Brain pericyte (primary cell): Measurements from ENCODE around the gene KNCN.

Experiments
- DNase-seq: peaks from one replicate; pipeline ENCODE4 v3.0.0-alpha.2; 2012; ENCODE audit warnings: low read depth, low spot score

KNCN gene

DNA sequence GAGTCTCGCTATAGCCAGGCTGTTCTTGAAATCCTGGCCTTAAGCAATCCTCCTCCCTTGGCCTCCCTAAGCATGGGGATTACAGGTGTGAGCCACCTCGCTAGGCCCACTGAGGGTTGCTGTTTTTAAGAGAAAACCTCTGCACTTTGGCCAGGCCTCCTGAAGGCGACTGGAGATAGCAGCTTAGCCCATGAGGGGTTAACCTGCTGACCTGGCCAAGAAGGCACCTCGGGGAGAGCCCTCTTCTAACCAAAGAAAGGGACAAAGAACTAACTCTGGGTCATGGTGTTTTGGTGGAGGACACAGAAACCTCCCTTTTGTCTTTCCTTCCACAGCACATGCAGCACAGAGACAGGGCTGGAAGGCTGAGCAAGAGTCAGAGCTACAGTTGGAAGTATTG, 17.7 kb upstream of the KNCN start:
- no peak for DNase-seq

DNA sequence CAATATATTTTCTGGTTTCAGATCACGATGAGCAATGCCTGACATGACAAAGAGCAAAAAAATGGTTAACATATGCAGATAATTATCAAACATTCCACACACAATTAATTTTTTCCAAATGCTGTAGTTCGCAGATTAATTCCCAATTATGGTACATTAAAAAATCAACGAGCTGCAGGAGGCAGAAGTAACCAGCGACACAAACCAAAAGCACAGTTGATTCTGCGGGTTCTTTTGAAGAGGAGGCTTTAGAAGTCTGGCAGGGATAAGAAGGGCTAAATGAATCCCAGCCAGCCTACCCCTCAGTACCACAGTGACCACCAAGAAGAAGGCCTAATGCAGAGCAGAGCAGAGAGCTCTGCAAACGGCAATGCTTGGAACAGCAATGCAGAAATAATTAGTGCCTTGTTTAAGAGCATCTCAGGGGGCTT, 17.0 kb upstream of the KNCN start:
- no peak for DNase-seq

DNA sequence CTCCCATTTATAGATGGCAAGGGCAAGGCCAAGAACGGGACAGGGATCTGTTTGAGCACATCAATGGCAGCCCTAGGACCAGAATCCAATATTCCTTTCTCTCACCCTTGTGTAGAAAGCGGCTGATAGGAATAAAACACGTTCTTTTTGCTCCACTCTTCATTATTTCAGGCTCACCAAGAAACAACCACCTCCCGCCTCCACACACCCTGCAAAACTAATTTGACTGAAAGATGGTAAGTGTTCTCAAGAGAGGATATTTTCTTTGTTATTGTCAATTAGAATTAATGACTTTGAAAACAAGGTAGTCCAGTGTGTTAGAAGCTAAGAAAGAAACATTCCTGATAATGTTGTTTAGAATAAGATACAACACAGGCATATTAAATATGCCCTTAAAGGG, 11.9 kb upstream of the KNCN start:
- DNase-seq = no peak

DNA sequence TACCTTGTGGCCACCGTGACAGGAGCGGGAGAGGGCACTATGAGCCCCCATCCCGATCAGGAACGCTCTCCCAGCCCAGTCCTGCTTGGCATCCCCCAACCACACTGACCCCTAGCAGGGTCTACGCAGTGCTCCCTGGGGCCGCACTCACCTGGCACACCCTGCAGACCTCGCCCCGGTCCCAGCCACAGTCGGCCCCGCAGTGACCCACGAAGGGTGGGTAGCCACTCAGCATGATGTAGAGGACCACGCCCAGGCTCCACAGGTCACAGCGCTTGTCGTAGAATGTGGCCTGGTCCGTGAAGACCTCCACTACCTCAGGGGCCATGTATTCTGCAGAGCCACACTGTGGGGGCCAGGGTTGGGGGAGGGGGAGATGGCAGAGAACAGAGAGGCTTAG, 11.1 kb upstream of the KNCN start:
- no peak for DNase-seq

DNA sequence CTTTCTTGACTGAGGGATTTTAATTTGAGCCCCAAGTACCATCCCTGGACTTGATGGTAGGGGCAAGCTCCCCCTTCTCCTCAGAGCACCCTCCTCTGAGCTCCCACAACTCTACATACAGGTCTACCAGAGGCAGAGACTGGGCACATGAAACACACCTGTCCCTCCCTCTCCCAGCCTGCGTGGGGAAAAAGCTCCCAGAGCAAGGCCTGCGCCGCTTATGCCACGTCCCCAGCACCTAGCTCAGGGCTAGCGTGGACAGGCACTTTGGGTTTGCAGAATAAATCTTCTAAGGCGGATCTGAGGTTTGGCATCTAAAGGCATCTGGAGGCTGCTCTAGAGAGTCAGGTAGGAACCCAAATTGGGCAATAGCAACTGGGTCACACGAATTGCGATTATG, 7.5 kb upstream of the KNCN start:
- no peak for DNase-seq

DNA sequence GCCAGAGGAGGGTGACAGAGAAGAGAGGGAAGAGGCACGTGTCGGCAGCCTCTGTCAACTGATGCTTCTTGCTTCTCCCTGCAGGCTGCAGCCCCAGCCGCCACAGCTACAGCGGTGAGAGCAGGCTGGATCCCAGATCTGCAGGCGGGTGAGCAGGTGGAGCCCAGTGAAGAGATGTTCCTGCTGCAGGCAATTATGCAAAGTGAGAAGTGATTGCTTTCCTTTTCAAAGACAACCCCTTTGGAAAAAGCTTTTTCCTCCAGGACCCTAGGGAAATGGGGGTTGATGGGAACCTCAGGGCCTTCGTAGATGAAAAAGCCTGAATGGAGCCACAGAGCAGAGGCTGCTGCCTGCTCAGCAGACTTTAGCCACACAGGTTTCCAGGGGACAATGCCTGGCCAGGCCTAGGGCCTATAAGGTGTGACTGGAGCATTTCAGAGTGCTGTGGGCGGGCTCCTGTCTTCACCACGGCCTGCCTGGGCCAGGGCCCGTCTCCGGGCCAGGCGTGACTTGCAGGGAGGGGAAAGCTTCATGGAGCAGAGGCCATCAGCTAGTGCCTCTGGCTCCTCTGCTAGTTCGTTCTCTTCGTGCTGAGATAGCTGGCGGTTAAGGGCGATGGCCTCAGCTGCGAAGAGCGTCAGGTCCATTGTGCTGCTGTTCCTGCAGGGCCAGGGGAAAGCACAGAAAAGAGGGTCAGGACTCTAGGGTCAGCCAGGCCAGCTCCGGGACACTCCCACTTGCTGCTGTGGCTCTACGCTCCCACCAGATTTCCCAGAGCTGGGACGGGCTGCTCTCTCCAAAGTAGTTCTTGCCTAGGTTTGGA, 6.9 kb upstream of the KNCN start:
- no peak for DNase-seq

DNA sequence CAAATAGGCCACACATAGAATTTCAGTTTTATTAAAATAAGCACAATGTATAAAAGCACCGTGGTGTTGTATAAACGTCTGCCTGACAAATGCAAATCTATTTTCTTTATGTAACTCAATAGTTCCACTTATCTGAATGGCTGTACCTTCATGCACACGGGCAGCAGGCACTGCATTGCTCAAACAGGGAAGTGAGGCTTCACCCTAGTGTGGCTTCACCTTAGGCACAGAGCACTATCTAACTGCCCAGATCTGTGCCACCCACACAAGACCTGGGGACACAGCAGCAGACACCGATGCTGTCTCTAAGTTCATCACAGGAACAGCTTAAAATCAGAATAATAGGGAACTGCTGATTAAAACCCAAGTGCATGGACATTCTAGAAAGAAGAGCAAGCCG, 6.0 kb upstream of the KNCN start:
- DNase-seq = no peak

DNA sequence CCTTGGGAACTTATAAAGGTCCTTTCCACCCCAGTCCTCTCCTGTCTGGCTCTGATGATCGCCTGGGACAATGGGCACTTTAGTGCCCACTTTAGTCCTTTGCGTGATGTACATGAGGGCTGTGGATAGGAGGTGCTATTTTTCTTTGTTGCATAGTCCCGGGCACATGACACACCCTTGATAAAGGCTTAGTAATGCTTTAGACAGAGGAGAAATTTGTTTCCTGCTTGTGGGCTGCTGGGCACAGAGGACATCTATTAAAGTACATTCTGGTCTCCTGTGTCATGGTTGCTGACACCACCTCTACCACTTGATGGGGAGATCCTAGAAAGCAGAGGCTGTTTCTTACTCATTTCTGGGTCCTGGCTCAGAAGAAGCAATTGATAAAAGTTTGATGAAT, 5.4 kb upstream of the KNCN start:
- DNase-seq = no peak

DNA sequence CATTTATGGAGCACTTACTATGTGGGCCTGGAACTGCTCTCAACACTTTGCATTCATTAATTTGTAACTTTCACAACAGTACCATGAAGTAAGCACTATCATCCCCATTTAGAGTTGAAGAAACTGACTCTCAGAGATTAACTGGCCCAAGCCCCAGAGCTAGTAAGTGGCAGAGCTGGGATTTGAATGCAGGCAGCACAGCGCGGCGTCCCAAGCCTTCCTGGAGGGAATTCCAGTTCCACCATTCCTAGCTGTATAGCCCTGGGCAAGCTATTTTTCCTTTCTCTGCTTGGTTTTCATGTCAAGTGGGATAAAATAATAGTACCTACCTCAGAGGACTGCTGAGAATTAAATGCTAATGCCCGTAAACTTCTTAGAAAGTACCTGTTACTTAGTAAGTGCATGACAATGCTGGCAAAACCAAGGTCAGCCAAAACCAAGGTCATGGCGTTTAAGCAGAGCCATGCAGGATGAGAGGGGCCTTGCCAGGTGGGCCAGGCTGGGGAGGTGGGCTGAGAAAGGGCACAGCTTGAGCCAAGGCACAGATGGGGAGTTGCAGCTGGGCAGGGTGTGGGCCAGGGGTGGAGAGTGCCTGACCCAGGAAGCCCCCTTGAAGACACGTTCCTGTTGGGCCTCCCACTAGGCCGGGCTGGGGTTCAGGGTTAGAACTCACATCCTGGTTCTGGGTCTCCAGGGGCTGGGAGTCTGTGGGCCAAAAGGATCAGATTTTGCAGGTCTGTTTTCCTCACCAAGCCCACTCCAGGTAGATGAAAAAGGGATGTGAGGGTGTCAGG, 4.6 kb upstream of the KNCN start:
- DNase-seq = no peak

DNA sequence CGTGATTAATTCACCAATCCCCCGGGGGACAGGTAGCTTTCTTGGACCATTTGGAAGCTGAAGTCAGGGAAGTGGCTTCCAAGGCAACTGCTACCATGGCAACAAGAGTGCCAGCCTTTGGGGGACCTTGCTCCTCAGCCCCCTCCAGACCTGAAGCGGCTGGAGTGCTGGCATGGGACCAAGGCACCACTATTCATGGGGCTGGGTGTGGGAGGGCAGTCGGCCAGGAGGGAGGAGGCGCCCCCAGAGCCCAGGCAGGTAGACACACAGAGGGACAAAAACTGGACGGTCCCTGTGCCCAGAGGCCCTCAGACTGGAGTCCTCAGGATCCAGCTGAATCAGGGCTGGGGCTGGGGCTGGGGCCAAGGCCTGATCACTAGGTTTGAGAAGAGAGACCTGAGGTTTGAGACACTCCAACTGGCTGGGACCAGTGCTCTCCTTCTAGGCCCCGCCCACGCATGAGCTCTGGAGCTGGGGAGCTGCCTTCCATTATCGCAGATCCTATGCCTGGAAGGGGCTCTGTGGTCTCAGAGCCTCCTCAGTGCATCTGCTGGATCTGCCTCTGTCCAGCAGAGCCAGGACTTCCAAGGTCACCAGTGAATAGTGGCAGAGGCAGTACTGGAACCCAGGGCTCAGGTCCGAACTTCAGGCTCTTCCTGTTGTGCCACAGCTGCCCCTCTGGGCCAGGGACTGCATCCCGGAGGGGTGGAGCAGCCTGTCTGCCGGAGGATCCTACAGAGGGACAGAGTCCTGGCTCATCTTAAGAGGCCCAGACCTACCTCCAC, 3.3 kb upstream of the KNCN start:
- no peak for DNase-seq

DNA sequence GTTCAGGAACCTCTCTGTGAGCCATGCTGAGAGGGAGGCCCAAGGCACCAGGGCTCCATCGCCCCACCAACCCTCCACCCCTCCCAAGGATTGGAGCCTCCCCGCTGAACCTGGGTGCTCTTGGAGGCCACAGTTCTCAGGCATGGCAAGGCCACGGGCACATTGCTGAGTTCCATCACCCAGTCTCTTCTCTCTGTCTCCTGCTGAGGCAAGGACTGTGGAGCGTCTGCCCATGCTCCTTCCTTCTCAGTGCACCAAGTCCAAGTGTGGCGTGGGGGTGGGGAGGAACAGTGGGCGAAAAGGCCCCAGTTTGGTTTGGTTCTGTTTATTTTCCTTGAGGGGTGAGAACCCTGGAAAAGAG, 2.8 kb upstream of the KNCN start:
- no peak for DNase-seq

DNA sequence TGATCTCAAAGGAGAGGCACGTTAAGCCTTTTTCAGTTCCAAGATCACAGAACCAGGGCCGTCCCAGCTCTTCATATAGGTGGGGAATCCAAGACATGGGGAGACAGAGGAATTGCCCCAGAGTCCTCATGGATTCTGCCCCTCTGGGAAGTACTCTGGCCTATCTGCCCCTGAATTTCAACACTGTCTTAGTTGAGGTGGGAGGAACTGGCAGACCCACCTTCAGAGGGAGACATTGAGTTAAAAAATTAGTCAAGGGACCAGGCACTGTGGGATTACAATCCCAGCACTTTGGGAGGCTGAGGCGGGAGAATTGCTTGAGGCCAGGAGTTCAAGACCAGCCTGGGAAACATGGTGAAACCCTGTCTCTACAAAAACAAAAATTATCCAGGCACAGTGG, 2.1 kb upstream of the KNCN start:
- no peak for DNase-seq

DNA sequence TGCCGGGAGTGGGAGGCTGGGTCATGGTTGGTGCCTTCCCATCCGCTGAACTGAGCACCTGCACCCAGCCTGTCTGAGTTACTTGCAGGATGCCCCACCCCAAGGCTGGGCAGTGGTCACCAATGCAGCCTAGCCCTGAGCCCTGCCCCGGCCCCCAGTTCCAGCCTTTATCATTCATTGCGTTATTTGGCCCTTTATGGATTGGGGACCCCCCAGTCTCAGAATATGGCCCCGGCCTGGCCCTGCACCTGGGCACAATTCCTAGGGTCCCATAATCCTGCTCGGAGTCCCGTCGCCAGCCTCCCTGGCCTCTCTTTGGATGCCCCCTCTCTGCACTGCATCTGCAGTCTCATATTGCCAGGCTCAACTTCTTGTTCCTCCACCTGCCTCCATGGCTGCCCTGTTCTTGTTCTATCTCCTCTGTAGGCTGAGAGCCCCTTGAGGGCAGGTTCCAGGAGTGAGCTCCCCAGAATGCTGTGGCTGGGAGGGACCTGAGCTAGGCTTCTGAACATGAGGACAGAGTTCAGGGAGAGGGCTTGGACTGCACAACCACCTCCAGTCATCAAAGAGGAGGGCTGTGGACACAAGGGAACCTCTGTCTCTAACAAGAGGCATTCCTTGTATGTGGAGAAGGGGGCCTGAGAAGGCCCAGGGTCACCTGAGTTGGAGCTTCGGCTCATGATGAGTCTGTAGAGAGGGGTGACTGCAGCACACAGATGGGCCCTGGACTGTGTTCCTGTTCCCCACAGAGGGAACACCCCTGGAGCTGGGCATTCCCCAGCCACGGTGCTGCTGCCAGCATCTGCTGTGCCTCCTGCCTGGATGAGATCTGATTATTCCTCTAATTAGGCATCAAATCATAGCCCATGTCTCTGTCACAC, 1.1 kb upstream of the KNCN start:
- no peak for DNase-seq

DNA sequence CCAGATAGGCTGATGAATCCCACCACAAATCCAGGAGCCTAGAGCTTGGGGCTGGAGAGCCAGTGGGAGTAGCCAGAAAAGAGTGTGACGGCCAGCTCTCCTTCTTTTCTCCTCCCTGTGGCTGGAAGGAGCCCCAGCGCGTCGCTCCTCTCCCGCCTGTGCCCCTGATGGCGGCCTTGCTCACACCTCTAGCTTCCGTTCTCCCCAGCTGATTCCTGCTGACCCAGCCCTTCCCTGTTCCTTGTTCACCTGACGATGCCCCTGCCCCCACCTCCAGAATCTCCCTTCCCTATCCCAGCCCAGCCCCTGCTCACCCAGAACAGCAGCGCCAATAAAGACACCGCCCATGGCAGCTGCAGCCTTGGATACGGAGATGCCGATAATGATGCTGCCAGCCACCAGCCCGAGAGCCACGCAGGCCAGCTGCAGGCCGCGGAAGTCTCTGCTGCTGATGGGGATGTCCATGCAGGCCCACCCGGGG, 656 bp downstream of the KNCN start:
- no peak for DNase-seq

DNA sequence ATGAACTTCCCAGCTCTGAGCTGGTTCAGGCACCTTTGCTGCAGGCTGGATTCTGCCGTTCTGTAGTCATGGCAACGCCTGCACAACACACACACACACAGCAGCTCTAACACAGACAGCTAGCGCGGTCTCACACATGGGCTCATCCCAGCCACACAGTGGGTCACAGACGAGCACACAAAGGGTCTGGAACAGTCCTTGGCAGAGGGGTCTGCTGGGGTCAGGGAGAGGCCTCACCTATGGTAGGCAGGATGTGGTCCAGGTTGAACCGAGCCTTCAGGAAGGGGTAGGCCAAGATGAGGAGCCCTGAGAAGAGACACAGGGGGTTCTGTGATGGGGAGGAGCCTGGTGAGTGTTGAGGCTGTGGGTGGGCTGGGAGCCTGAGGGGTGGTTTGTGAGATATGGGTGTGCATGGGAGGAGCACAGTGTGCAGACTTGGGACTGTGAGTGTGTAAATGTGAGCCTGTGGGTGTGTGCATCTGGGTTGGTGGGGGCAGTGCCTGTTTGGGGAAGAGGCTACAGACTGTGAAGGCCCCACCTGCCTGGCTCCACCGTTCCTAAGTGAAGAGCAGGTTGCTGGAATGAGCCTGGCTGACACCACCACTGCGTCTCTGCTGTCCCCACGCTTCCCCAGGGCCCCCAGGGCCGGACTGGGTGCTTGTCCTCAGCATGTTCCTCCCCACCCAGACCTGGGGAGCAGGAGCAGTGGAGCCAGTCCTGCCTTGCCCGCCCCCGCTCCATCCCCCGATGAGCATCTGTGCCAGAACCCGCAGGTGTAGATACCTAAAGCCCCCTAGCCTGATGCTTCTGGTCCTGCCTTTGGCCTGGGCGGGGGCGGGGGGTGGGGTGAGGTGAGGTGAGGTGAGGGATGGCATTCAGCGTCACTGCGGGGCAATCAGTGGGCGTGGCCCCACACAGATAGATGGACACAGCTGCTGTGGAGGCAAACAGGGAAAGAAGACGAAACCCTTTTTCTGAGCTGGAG, 1.5 kb downstream of the KNCN start:
- no peak for DNase-seq

DNA sequence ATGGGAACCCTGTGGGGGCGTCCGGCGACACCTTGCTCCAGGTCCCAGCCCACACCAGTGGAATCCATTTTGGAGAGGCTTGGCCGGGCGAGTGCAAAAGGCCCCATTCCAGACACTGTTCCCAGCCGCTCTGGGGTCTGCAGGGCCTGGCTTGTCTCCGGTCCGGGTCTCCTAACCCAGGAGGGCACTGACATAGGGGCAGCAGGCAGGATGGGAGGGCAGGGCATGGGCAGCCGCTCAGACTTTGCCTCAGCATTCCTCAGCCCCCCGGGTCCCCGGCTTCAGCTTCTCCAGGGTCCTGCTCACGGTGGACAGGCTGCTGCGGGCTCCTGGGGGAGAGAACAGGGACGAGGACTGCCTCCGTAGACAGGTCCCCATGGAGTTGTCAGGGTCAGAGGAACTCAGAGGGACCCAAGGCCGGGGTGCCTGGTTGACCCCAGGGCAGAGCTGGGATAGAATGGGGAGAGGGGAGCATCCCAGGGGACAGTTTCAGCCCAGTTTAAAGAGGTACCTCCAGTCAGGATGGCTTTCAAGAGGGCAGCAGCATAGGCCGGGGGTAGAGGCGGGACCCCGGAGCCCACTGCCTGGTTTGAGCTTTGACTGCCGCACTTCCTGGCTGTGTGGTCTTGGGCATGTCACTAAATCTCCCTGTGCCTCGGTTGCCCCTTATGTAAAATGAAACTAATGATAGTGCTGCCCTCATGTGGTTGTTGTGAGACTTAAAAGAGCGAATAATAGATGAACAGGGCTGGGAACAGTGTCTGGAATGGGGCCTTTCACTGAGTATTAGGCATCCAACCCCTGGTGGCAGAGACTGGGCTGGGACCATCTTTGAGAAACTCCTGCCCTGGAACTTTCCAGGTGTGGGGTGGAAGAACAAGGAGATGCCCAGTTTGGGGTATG, 3.7 kb downstream of the KNCN start:
- DNase-seq = no peak

DNA sequence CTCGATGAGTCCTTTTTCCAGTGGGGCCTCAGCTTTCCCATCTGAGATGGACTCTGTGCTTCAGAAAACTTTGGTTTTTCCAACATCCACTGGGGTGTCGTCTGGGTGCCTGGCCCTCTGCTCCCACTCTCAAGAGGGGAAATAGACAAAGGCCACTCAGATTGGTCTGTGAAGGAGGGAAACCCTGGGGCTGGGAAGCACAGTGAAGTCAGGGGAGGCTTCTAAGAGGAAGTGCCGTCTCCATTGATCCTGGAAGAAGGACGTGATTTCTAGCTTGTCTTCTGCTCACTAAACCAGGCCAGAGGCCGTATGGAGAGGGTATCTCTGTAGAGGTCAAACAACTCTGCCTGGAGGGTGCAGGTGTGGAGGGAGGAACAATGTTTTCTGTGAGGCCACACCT, 5.2 kb downstream of the KNCN start:
- DNase-seq = no peak

DNA sequence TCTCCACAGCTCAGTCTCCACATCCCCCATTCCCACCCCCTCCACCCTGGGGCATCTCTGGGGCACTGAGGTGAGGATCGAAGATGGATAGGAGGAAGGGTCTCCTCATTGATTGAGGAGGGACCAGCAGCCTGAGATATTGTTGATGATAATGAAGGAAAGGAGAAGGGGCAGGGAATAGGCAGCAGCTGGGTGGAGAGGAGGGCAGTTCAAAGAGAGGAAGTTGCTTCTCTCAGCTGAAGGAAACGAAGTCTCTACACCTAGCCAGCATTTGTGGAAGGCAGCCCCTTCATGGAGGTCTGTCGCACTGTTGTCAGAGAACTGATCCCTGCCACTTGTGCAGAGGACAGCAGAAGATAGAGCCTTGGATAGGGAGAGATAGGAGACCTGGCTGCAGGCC, 5.7 kb downstream of the KNCN start:
- no peak for DNase-seq
